Measurements from ENCODE around the gene ZFAND3. TPM values are rescaled to one million over a fixed set of nuclear protein-coding genes. Genes with fewer than 3 reads are reported as not detected.

Gene ZFAND3
- total RNA-seq, 1 experiment from 2014 or later, result 47.2 TPM

- H4K20me1 ChIP-seq (ENCODE audit: insufficient read depth), result no peaks in the 10 kb centered on the region
- no peak overlapping the region for H2AFZ ChIP-seq (ENCODE audit: low read depth, low read length, poor library complexity, severe bottlenecking)
- no peaks in the 10 kb centered on the region for H3K36me3 ChIP-seq (ENCODE audit: control insufficient read depth in 1 of 2, insufficient read depth in 2 of 2, low read length in 2 of 2)
- H3K9me3 ChIP-seq (ENCODE audit: control insufficient read depth in 1 of 2, insufficient read depth in 1 of 2, low read depth in 1 of 2, low read length in 2 of 2), result no peaks in the 10 kb centered on the region
- ATAC-seq, result no peak
- POLR2A ChIA-PET, result no interaction called here
- H3K4me2 ChIP-seq (ENCODE audit: low read length), result no peak overlapping the region
- no peak for TF ChIP-seq SP1 (IDR thresholded peaks at IDR 0.05; ENCODE audit: low read depth)
- TF ChIP-seq CEBPB (IDR thresholded peaks at IDR 0.05; ENCODE audit: low read depth), result no peak
- TF ChIP-seq POLR2AphosphoS5 (IDR thresholded peaks at IDR 0.05; ENCODE audit: low read depth, low read length), result no peak
- TF ChIP-seq ELF1 (IDR thresholded peaks at IDR 0.05; ENCODE audit: borderline replicate concordance, low read depth), result no peak
- TF ChIP-seq FOSL1 (IDR thresholded peaks at IDR 0.05; ENCODE audit: low read depth), result no peak
- no peak for TF ChIP-seq ZFX (IDR thresholded peaks at IDR 0.05)
- TF ChIP-seq ZBTB33 (IDR thresholded peaks at IDR 0.05; ENCODE audit: extremely low read depth, insufficient replicate concordance, low read length), result no peak
- no peak for TF ChIP-seq SIN3A (IDR thresholded peaks at IDR 0.05; ENCODE audit: low read depth)
- no peak for TF ChIP-seq EZH2 (IDR thresholded peaks at IDR 0.05)
- TF ChIP-seq ZNF274 (IDR thresholded peaks at IDR 0.05; ENCODE audit: low read depth, low read length), result no peak
- TF ChIP-seq MAX (IDR thresholded peaks at IDR 0.05), result no peak
- no peak for TF ChIP-seq SRF (IDR thresholded peaks at IDR 0.05; ENCODE audit: low read depth)
- TF ChIP-seq EGR1 (IDR thresholded peaks at IDR 0.05; ENCODE audit: low read depth), result no peak
- no peak for TF ChIP-seq CTCF (IDR thresholded peaks at IDR 0.05 in 2 of 3, conservative IDR thresholded peaks at IDR 0.05 in 1 of 3; ENCODE audit: borderline replicate concordance in 1 of 3, insufficient read depth in 1 of 3, low read depth in 2 of 3, low read length in 2 of 3)
- no peak for TF ChIP-seq JUND (IDR thresholded peaks at IDR 0.05)
- TF ChIP-seq POLR2A (IDR thresholded peaks at IDR 0.05; ENCODE audit: borderline replicate concordance, extremely low read depth, insufficient read depth, insufficient read length), result no peak
- TF ChIP-seq RAD21 (IDR thresholded peaks at IDR 0.05; ENCODE audit: low read depth), result no peak
- TF ChIP-seq TCF7L2 (IDR thresholded peaks at IDR 0.05; ENCODE audit: borderline replicate concordance, extremely low read depth, insufficient read depth, insufficient read length), result no peak
- RAD21 ChIA-PET (ENCODE audit: low non-redundant PET in 1 of 2, low total read pairs in 2 of 2, uncharacterized antibody in 2 of 2, unreplicated experiment in 2 of 2), result no interaction called here
- no TSS peak for BruUV-seq (replicated peaks)
- no peak overlapping the region for H3K9ac ChIP-seq (ENCODE audit: low read length)
- H3K4me1 ChIP-seq (ENCODE audit: control insufficient read depth in 1 of 2, insufficient read depth in 2 of 2, low read length in 2 of 2), result no peaks in the 10 kb centered on the region
- intact Hi-C loops (cut with micrococcal nuclease), result no loop called here
- peaks cover 38% of the 10 kb centered on the region for H3K79me2 ChIP-seq (ENCODE audit: insufficient read depth, low read length)
- CTCF ChIA-PET, result no interaction called here
- H3K27ac ChIP-seq (ENCODE audit: low read depth, low read length), result no peak overlapping the region
- no peak for DNase-seq (ENCODE audit: low read depth, low spot score)
- H3K9me2 ChIP-seq (ENCODE audit: insufficient read depth), result no peaks in the 10 kb centered on the region
- H3K4me3 ChIP-seq (replicated peaks in 1 of 2; ENCODE audit: low read depth in 1 of 2, low read length in 2 of 2), result no peak overlapping the region
- no peaks in the 10 kb centered on the region for H3K27me3 ChIP-seq (ENCODE audit: insufficient read depth, low read length)
Measured at GRCh38 chr6:37930288-37930971, 110.9 kb downstream of the ZFAND3 start.
